NCI-H1048 (cell line): Measurements from ENCODE around the gene ZNF208.
"Not testable (repeated sequence)": the region's sequence is repeated elsewhere in the genome, so short reads cannot be mapped to it uniquely, and the experiment has no call there.

Source experiments
- DNase-seq: peaks from one replicate; lab custom pipeline; 2025; lab: John Stamatoyannopoulos, UW

Gene ZNF208

DNA sequence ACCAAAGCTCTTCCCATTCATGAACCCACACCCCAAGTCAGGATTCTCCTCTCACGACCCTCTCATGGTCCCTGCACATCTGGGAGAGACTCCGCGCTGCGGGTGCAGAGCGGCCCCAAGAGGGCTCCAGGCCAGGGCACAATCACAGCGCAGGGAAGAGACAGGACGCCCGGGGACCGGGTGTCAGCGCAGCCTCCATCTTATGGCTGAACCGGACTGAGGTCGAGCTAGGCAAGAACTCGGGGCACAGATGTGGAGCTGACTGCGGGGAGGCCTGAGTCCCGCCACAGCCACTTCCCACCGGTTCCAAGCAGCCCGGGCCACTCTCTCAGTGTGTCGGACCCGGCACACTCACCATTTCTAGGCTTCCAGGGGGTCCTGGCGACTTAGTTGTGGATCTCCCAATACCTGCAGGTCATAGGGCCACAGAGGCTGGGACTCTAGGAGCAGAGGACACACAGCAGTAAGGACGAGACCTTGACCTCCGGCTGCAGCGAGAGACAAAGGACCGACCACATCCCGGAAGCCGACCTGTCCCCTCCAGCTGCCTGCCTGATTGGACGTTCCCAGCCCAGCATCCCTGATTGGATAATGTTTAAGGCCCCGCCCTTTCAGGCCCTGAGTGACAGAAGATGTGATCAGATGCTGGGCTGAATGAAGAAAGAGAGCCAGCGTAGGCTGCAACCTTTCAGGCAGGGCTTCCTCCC, at the start of gene ZNF208:
ZNF208 (minus strand) TSS at position 507 of the 707 bp plus-strand sequence; CDS start at position 358, 149 bp downstream.
- not testable (repeated sequence) for DNase-seq

DNA sequence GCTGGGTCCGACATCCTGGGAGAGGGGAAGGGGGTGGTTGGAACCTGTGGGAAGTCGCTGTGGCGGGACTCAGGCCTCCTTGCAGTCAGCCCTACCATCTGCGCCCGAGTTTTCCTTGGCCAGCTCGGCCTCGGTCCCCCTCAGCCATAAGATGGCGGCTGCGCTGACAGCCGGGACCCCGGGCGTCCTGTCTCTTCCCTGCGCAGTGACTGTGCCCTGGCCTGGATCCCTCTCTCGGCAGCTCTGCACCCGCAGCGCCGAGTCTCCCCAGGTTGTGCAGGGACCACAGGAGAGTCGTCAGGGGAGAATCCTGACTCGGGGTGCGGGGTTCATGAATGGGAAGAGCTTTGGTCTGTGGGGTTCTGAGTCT, 41.9 kb upstream of the ZNF208 start:
- no peak for DNase-seq

DNA sequence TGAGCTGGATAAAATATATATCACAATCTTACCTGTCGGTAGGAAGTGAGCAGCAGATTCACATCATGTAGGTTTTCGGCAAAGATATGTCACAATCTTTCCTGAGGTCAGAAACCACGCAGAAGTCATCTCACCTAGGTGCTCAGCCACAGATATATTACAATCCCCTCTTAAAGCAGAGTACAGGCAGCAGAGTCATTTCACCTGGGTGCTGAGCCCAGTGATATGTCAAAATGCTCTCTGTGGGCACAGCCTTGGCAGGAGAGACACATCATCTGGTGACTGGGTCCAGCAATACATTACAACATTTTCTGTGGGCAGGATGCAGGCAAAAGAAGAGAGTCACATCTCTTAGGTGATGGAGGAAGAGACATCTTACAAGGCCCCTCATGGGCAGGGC, 30.4 kb upstream of the ZNF208 start:
- DNase-seq: not testable (repeated sequence)

DNA sequence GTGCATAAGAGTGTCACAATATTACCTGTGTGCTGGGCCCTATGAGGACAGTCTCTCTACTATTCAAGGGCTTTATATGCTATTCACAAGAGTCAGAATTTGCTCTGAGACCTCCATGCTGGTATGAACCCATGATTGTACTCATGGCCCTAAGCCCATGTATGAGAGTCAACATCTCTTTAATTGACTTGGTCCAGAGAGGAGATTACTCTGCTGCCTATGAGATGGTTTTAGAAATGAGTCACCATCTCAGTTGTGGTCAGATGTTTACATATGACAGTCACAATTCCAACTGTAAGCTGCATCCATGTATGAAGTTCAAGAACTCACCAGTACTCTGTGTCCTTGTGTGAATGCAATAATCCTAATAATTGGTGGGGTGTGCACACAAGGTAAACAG, 19.9 kb upstream of the ZNF208 start:
- no peak for DNase-seq

DNA sequence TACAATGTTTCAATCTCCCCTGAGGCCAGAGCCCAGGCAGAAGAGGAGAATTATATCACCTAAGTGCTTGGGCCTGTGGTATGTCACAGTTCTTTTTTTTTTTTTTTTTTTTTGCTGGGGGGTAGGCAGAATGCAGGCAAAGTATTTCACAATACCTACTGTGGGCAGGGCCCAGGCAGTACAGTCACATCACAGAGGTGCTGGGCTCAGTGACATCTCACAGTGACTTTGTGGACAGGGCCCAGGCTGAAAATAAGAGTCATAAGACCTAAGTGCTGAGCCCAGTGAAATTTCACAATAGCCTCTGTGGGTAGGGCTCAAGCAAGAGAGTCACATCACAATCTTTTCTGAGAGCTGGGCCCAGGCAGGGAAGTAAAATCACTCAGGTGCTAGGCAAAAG, 15.9 kb upstream of the ZNF208 start:
- no peak for DNase-seq

DNA sequence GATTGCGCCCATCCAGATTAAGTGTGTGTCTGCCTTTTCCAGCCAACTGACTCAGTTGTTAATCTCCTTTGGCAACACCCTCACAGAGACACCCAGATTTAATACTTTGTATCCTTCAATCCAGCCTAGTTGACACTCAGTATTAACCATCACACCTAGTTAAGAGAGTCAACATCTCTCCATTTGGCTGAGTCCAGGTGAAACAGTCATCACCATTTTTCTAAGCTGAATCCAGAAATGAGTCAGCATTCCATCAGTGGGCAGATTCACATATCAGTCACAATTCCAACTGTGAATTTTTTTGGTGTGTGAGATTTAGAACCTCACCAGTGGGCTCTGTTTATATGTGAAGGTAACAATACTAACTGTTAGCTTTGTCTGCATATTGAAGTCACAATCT, 14.8 kb upstream of the ZNF208 start:
- DNase-seq: not testable (repeated sequence)

DNA sequence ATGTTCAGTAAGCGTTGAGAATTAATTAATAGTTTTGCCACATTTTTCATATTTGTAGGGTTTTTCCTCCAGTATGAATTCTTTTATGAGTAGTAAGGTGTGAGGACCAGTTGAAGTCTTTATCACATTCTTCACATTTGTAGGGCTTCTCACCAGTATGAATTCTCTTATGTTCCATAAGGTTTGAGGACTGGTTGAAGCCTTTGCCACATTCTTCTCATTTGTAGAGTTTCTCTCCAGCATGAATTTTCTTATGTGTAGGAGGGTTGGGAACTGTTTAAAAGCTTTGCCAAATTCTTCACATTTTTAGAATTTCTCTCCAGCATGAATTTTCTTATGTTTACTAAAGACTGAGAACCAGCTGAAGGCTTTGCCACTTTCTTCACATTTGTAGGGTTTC, 40.3 kb downstream of the ZNF208 start:
- DNase-seq: no peak

DNA sequence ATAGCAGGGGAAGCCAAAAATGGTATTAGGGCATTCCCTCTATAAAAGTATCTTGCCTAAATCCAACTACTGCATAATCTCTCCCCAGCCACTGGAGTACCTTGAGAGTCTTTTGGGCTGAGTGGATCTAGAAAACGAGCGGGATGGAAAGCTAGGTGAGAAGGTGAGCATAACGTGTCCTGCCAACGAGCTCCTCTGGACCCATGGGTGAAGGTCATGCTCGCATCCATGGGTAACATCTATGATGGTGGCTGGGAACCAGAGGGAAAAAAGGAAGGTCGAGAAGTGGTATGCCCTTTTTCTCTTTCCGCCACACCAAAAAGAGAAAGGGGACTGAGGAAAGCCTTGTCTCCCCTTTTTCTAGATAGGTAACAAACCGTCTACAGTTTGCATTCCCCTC, 63.0 kb downstream of the ZNF208 start:
- DNase-seq: no peak

DNA sequence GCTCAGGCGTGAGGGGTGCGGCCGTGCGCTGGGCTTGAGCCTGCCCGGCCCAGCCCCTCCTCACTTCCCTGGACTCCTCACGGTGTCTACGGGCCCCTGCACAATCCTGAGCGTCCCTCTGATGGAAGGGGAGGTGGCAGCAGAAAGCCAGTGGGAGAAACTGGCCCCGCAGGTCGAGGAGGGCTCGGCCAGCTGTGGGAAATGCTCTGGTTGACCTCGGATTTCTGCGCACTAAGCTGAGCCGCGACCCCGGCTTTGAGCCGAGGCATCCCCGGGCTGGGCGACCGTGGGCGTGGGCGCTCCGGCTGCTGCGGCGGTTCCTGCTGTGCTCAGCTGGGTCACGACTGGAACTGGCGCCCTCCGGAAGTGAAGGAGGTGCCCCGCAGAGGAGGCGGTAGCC, 70.1 kb downstream of the ZNF208 start:
- no peak for DNase-seq

DNA sequence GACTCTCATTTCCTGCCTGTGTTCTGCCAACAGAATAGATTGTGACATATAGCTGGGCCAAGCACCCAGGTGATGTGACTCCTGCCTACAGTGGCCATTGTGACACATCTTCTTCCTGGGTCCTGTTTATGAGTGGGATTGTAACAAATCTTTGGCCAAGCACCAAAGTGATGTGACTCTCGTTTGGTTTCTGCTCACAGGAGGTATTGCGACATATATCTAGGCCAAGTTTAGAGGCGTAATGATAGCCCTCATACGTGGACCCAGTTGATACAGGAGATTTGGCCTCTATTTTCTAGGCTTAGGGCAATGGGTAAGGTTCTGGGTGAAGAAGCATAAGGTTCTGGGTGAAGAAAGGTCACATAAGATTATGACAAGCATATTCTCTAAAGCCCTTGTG, 76.2 kb downstream of the ZNF208 start:
- DNase-seq: no peak

DNA sequence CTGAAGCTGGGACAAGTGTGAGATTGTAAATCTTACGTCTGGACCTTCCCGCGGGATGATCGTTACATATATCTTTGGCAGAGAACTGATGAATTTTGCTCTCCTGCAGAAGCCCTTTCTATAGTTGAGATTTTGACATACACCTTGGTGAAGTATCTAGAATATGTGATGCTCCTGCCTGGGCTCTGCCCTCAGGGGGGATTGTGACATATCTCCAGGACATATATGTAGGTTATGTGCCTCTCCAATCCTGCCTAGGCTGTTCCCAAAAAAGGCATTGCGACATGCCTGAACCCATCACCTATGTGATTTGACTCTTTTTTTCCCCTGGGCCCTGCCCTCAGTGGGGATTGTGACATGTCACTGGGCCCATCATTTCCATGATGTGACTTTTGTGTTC, 76.6 kb downstream of the ZNF208 start:
- no peak for DNase-seq

DNA sequence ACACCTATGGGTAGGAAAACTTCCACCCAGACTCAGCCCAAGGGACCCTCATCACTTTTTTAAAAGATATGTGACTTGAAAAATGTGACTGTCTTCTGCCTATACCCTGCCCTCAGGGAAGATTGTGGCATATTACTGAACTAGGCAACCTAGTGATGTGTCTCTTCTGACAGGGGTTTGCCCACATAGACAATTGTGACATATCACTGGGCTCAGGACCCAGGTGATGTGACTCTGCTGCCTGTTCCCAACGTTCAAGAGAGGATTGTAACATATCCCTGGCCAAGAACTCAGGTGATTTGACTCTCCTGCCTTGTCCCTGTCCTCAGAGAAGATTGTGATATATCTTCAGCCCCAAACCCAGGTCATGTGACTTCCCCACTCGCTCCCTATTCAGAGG, 88.5 kb downstream of the ZNF208 start:
- no peak for DNase-seq

DNA sequence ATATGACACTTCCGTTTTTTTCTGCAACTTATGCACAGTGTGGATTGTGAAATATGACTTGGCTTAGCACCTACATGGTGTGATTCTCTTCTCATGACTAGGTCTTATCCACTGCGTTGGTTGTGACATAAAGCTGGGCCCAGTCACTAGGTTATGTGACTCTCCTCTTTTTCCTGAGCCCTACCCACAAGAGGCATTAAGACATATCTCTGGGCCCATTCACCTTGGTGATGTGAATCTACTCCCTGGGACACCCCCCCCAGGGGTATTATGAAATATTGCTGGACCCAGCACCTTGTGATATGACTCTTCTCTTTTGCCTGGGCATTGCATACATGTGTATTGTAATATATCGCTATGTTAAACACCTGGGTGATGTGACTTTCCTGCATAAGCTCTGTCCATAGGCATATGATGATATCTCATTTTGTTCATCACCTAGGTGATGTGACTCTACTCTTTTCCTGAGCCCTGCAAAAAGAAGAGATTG, 89.0 kb downstream of the ZNF208 start:
- no peak for DNase-seq

DNA sequence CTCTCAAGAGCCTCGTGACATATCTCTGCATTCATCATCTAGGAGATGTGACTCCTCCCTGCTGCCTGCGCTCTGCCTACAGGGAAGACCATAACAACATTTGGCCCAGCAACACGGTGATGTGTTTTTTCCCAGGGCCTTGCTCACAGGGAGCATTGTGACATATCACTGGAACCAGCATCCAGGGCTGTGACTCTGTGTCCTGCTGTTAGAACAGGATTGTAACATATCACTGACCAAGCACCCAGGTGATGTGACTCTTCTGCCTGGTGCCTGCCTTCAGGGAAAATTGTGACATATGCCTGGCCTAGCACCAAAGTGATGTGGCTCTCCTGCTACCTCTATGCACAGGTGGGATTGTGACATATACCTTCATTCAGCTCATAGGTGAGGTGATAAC, 95.3 kb downstream of the ZNF208 start:
- DNase-seq: no peak

DNA sequence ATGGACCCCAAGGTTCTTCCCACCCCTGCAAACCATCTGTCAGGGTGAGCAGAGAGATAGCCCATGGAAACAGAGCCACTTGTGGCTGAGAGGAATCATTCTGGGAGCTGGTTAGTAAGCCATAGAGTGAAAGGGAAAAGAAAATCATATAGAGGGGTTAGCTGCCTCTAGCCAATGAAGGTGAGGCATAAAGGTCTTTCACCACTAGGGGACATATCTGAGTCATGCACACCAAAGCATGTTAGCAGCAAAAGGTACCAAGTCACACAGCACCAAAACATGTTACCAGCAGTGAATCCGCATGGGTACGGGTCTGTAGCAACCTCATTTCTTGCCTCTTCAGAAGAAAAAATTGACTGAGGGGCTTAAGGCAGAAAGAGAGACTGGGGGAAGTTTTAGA, 98.1 kb downstream of the ZNF208 start:
- DNase-seq: no peak

DNA sequence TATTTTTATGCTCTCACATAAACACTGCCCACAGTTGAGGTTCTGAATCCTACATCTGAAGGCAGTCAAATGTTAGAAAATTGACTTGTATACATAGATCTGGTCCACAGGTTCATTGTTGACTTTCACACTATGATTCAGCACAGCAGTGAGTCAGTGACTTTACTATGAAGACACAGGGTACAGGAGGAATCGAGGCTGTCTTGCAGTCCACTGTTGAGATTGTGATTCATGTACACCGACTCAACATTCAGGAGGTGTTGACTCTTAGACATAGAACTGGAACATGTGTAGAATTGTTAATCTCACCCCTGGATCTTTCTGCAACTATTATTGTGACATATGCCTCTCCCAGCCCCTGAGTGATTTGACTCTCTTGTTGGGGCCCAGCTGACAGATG, 100.4 kb downstream of the ZNF208 start:
- no peak for DNase-seq

DNA sequence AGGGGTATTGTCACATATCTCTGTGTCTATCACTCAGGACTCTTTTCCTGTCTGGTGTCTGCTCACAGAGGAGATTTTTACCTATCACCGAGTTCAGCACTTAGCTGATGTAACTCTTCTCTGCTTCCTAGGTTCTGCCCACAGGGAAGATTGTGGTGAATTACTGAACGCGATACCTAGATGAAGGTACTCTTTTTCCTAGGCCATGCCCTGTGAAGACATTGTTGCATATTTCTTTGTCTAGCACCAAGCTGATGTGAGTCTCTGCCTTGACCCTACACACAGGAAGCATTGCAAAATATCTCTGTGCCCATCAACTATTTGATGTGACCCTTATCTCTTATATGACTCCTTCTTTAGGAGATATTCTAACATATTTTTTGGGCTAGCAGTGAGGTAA, 102.7 kb downstream of the ZNF208 start:
- DNase-seq: no peak

DNA sequence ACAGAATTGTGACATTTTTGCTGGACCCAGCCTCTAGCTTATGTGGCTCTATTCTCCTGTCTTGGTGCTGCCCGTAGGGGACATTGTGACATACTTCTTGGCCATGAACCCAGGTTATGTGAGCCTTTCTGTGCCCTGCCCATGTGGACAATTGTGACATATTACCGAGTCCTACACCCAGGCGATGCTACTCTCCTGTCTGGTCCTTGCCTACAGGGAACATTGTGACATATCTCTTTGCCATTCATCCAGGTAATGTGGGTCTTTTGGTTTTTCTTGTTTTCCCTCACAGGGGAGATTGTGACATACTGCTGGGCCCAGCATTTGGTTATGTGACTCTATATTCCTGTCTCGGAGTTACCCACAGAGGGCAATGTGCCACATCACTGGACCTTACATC, 103.2 kb downstream of the ZNF208 start:
- no peak for DNase-seq

DNA sequence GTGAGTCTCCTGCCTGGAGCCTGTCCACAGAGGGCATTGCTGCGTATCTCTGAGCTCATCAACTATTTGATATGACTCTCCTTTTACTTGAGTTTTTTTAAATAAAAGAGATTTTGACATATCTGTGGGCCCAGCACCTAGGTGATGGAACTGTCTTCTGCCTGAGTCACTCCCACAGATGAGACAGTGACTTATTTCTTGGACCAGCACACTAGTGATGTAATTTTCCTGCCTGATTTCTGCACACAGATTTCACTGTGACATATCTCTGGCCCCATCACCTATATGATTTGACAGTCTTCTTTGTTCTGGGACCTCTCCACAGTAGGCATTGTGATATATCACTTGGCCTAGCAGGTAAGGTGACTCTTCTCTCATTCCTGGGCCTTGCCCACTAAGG, 108.2 kb downstream of the ZNF208 start:
- no peak for DNase-seq

DNA sequence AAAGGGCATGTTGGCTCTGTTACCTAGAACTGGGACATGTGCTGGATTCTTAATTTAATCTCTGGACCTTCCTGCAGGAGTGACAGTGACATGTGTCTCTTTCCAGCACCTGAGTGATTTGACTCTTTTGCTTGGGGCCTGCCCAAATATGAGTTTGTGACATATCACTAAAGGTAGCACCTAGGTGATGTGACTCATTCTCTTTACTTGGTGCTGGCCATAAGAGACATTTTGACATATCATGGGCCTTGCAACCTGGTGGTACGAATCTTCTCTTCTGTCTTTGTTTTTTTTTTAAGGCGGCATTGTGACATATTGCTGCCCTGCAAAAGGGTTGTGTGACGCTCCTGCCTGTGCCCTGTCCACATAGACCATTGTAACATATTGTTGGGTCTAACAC, 108.9 kb downstream of the ZNF208 start:
- DNase-seq: no peak

DNA sequence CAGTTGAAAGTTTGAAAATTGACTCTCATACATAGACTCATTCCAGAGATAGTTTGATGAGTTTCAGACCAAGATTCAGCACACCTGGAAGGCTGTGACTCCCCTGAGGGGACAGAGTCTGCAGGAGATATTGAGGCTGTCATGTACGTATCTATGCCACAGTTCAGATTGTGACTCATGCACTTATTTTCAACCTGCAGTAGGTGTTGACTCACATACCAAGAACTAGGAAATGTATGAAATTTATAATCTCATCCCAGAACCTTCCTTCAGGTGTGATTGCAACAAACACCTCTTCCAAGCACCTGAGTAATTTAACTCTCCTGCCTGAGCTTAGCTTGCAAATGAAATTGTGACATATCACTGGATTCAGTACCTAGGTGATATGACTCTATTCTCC, 110.3 kb downstream of the ZNF208 start:
- no peak for DNase-seq

DNA sequence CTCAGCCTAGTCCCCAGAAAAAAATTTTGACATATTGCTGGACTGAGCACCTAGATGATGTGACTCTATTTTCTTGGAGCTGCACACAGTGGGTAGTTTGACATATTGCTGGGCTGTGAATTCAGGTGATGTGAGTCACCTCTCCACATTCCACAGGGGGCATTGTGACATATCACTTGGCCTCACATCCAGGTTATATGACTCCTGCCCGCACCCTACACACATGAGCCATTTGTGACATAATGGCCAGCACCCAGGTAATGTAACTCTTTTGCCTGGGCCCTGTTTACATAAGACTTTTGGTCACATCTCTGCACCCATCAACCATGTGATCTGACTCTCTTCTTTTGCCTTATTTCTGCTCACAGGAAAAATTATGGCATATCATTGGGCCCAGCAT, 119.7 kb downstream of the ZNF208 start:
- DNase-seq: no peak

DNA sequence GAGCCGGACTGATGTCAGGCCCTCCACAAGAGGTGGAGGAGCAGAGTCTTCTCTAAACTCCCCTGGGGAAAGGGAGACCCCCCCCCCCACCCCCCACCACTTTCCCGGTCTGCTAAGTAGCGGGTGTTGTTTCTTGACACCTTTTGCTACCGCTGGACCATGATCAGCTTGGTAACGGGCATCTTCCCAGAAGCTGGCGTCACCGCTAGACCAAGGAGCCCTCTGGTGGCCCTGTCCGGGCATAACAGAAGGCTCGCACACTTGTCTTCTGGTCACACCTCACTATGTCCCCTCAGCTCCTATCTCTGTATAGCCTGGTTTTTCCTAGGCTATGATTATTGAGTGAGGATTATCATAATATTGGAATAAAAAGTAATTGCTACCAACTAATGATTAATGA, 120.7 kb downstream of the ZNF208 start:
- not testable (repeated sequence) for DNase-seq

DNA sequence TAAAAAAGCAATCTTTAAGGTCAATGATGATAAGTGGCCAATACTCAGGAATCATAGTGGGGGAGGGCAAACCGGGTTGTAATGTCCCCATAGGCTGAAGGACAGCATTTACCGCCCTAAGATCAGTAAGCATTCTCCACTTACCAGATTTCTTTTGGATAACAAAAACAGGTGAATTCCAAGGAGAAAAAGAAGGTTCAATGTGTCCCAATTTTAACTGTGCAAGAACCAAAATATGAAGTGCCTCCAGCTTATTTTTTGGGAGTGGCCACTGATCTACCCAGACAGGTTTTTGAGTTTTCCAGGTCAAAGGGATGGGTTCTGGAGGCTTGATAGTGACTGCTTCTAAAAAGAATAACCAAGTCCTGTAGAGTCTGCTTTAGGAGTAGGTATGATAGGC, 125.2 kb downstream of the ZNF208 start:
- DNase-seq: not testable (repeated sequence)
